IMR-90 (cell line): ENCODE measurements around the gene ARHGEF2. TPM values are rescaled to one million over a fixed set of nuclear protein-coding genes. Genes with fewer than 3 reads are reported as not detected.

ENCODE experiments used
- ATAC-seq: fragments of 200-7000 bp; cut with Tn5 transposase; 2 replicates; pipeline ENCODE4 v1.9.1; 2020; ENCODE audit warnings: low read depth, mild to moderate bottlenecking, moderate library complexity
- BruUV-seq: library from RNA; stranded (reverse); fragments of 400-500 nt; replicated peaks from 2 replicates; lab custom pipeline; 2021; lab: Mats Ljungman, UMichigan
- CTCF ChIA-PET: fragments of 300-600 bp; formaldehyde crosslinking; extraction: SDS; loops from one replicate; lab custom pipeline; 2021; ENCODE audit warnings: antibody characterized with exemption; lab: Yijun Ruan, JAX
- POLR2A ChIA-PET: fragments of 300-600 bp; sonication (Branson Sonifier 250); formaldehyde crosslinking; loops from one replicate; lab custom pipeline; 2022; ENCODE audit warnings: antibody characterized with exemption; ENCODE audit not compliant: unreplicated experiment; lab: Charles Lee
- DNase-seq: peaks from one replicate; pipeline ENCODE4 v3.0.0; 2013
- H2AFZ ChIP-seq: replicated peaks from 2 replicates; pipeline ENCODE3; 2013; ENCODE audit warnings: low read length, mild to moderate bottlenecking; ENCODE audit not compliant: poor library complexity
- H2AK5ac ChIP-seq: 2 replicates; pipeline ENCODE4 v1.6.1; 2013; ENCODE audit warnings: low read depth, low read length, inconsistent platforms
- H2AK9ac ChIP-seq: replicated peaks from 2 replicates; pipeline ENCODE3; 2013; ENCODE audit warnings: mild to moderate bottlenecking, low read depth, low read length, moderate library complexity; ENCODE audit not compliant: poor library complexity
- H2BK120ac ChIP-seq: 2 replicates; pipeline ENCODE4 v1.6.1; 2013; ENCODE audit warnings: low read depth, low read length, inconsistent platforms
- H2BK15ac ChIP-seq: 3 replicates; pipeline ENCODE4 v1.6.1; 2013; ENCODE audit warnings: low read depth, low read length, inconsistent platforms
- H2BK20ac ChIP-seq: 2 replicates; pipeline ENCODE4 v1.6.1; 2013; ENCODE audit warnings: low read depth, mild to moderate bottlenecking, inconsistent platforms, low read length, moderate library complexity
- H2BK5ac ChIP-seq: 2 replicates; pipeline ENCODE4 v1.6.1; 2013; ENCODE audit warnings: mild to moderate bottlenecking, low read depth, low read length, inconsistent platforms; ENCODE audit not compliant: poor library complexity, severe bottlenecking
- H3K14ac ChIP-seq: replicated peaks from 2 replicates; pipeline ENCODE4 v1.6.1; 2013; ENCODE audit warnings: low read depth, low read length, inconsistent platforms
- H3K18ac ChIP-seq: 2 replicates; pipeline ENCODE4 v1.6.1; 2013; ENCODE audit warnings: low read depth, low read length, control low read depth
- H3K23ac ChIP-seq: 2 replicates; pipeline ENCODE4 v1.6.1; 2013; ENCODE audit warnings: low read depth, low read length, inconsistent platforms
- H3K27ac ChIP-seq: 2 replicates; pipeline ENCODE4 v1.5.1; 2013; ENCODE audit warnings: mild to moderate bottlenecking, control low read depth, low read length; ENCODE audit not compliant: insufficient read depth
- H3K27me3 ChIP-seq: 2 replicates; pipeline ENCODE4 v1.6.1; 2013; ENCODE audit warnings: low read length; ENCODE audit not compliant: control insufficient read depth, insufficient read depth
- H3K36me3 ChIP-seq: 2 replicates; pipeline ENCODE4 v1.6.1; 2013; ENCODE audit warnings: low read length, mixed read lengths; ENCODE audit not compliant: control insufficient read depth, insufficient read depth
- H3K4ac ChIP-seq: 2 replicates; pipeline ENCODE4 v1.6.1; 2013; ENCODE audit warnings: low read depth, low read length, inconsistent platforms
- H3K4me1 ChIP-seq: 2 replicates; pipeline ENCODE4 v1.6.1; 2013; ENCODE audit warnings: low read length, mixed read lengths; ENCODE audit not compliant: control insufficient read depth, insufficient read depth
- H3K4me2 ChIP-seq: 2 replicates; pipeline ENCODE4 v1.6.1; 2013; ENCODE audit warnings: low read depth, mild to moderate bottlenecking, control low read depth, low read length, moderate library complexity
- H3K4me3 ChIP-seq: 2 replicates; pipeline ENCODE4 v1.5.1; 2013; ENCODE audit warnings: low read depth, mild to moderate bottlenecking, control low read depth, low read length, moderate library complexity; ENCODE audit not compliant: insufficient read depth
- H3K56ac ChIP-seq: 2 replicates; pipeline ENCODE4 v1.6.1; 2013; ENCODE audit warnings: low read length, inconsistent platforms; ENCODE audit not compliant: insufficient read depth; ENCODE audit errors: extremely low read depth
- H3K79me1 ChIP-seq, 2 experiments: 2 replicates each; pipeline ENCODE4 v1.6.1; 2013; ENCODE audit warnings: low read length in 2 of 2, inconsistent platforms in 1 of 2, low read depth in 1 of 2
- H3K9ac ChIP-seq: 2 replicates; pipeline ENCODE4 v1.6.1; 2013; ENCODE audit warnings: low read depth, low read length, control low read depth
- H3K9me1 ChIP-seq: 2 replicates; pipeline ENCODE4 v1.6.1; 2013; ENCODE audit warnings: low read length, inconsistent platforms; ENCODE audit not compliant: insufficient read depth
- H3K9me3 ChIP-seq: 2 replicates; pipeline ENCODE4 v1.6.1; 2013; ENCODE audit warnings: low read length; ENCODE audit not compliant: control insufficient read depth, insufficient read depth
- H4K20me1 ChIP-seq: 2 replicates; pipeline ENCODE4 v1.6.1; 2013; ENCODE audit warnings: low read length, inconsistent platforms; ENCODE audit not compliant: insufficient read depth
- H4K5ac ChIP-seq: 2 replicates; pipeline ENCODE4 v1.6.1; 2013; ENCODE audit warnings: mild to moderate bottlenecking, low read depth, low read length, control low read depth
- H4K8ac ChIP-seq, 2 experiments: 2 replicates each; pipeline ENCODE4 v1.6.1; 2013; ENCODE audit warnings: low read depth in 2 of 2, low read length in 2 of 2, control low read depth in 1 of 2, inconsistent platforms in 1 of 2
- H4K91ac ChIP-seq: 2 replicates; pipeline ENCODE4 v1.6.1; 2013; ENCODE audit warnings: low read depth, low read length, inconsistent platforms; ENCODE audit not compliant: insufficient read depth
- BHLHE40 ChIP-seq: fragments of 150-350 bp; IDR thresholded peaks from 2 replicates; pipeline ENCODE4 v1.6.1; 2016; ENCODE audit warnings: mild to moderate bottlenecking, low read depth, low read length
- CEBPB ChIP-seq: IDR thresholded peaks from 2 replicates; pipeline ENCODE4 v1.6.1; 2012; ENCODE audit warnings: low read depth, low read length, improper control_type of control experiment
- CHD1 ChIP-seq: IDR thresholded peaks from 2 replicates; pipeline ENCODE4 v1.6.1; 2012; ENCODE audit warnings: low read depth, low read length, improper control_type of control experiment
- CTCF ChIP-seq: conservative IDR thresholded peaks from 2 replicates; pipeline ENCODE4 v1.5.1; 2012; ENCODE audit warnings: mild to moderate bottlenecking, low read depth, low read length, improper control_type of control experiment
- ELK1 ChIP-seq: fragments of 150-350 bp; IDR thresholded peaks from 2 replicates; pipeline ENCODE4 v1.6.1; 2016; ENCODE audit warnings: low read depth, mild to moderate bottlenecking, low read length, moderate library complexity, borderline replicate concordance
- MAFK ChIP-seq: IDR thresholded peaks from 2 replicates; pipeline ENCODE4 v1.6.1; 2012; ENCODE audit warnings: low read depth, low read length, improper control_type of control experiment
- MAZ ChIP-seq: IDR thresholded peaks from 2 replicates; pipeline ENCODE4 v1.6.1; 2012; ENCODE audit warnings: low read depth, mild to moderate bottlenecking, low read length, improper control_type of control experiment, moderate library complexity, borderline replicate concordance
- MXI1 ChIP-seq: IDR thresholded peaks from 2 replicates; pipeline ENCODE4 v1.6.1; 2012; ENCODE audit warnings: low read depth, mild to moderate bottlenecking, low read length, moderate library complexity, borderline replicate concordance
- NFE2L2 ChIP-seq: fragments of 150-350 bp; IDR thresholded peaks from 2 replicates; pipeline ENCODE4 v1.6.1; 2016; ENCODE audit warnings: low read depth, mild to moderate bottlenecking, low read length
- POLR2A ChIP-seq: IDR thresholded peaks from 2 replicates; pipeline ENCODE4 v1.6.1; 2012; ENCODE audit warnings: mild to moderate bottlenecking, low read depth, low read length
- RAD21 ChIP-seq: IDR thresholded peaks from 2 replicates; pipeline ENCODE4 v1.6.1; 2012; ENCODE audit warnings: low read length, improper control_type of control experiment
- RCOR1 ChIP-seq: IDR thresholded peaks from 2 replicates; pipeline ENCODE4 v1.6.1; 2012; ENCODE audit warnings: mild to moderate bottlenecking, low read length, improper control_type of control experiment; ENCODE audit not compliant: insufficient replicate concordance
- RFX5 ChIP-seq: IDR thresholded peaks from 2 replicates; pipeline ENCODE4 v1.8.0; 2012; ENCODE audit warnings: low read depth, mild to moderate bottlenecking, low read length, moderate library complexity
- SMC3 ChIP-seq: fragments of 150-350 bp; IDR thresholded peaks from 2 replicates; pipeline ENCODE4 v1.6.1; 2016; ENCODE audit warnings: low read depth, mild to moderate bottlenecking, antibody characterized with exemption, low read length, moderate library complexity
- USF2 ChIP-seq: fragments of 150-350 bp; IDR thresholded peaks from 2 replicates; pipeline ENCODE4 v1.6.1; 2017; ENCODE audit warnings: mild to moderate bottlenecking, antibody characterized with exemption, low read length, low read depth
- WGBS, 2 experiments: methylation state at CpG; one replicate each; pipeline versions ENCODE4 v1.1.5 to v1.1.7; 2013; ENCODE audit warnings: missing lambda C conversion rate in 2 of 2; ENCODE audit not compliant: insufficient read length in 1 of 2; ENCODE audit errors: extremely low coverage in 2 of 2; 5-methylcytosine and 5-hydroxymethylcytosine counted together
- dilution Hi-C: fragments of 300-500 bp; cut with HindIII; formaldehyde crosslinking; loops from one replicate; pipeline ENCODE4 v1.14.3; 2018; ENCODE audit warnings: low sequenced_read_pairs; ENCODE audit not compliant: unreplicated experiment
- in situ Hi-C: fragments of 300-500 bp; cut with MboI; formaldehyde crosslinking; loops from 3 replicates; pipeline ENCODE4 v1.14.3; 2019; ENCODE audit warnings: low sequenced_read_pairs, inconsistent platforms, mixed read lengths
- intact Hi-C: fragments of 100-400 bp; cut with micrococcal nuclease; formaldehyde crosslinking; loops from 2 replicates; pipeline ENCODE4 v1.10.0; 2022
- polyA plus RNA-seq, 3 experiments: library from polyadenylated mRNA; depleted of rRNA; stranded (reverse); fragments of >200 nt; gene quantifications; 2 replicates each; pipeline ENCODE4 v1.2.3, GENCODE V29; 2012; ENCODE audit warnings: low replicate concordance in 1 of 3
- total RNA-seq: library from RNA; depleted of rRNA; stranded (reverse); fragments of >200 nt; gene quantifications from 2 replicates; pipeline ENCODE4 v1.2.3, GENCODE V29; 2012

The ARHGEF2 gene
- total and polyA plus RNA-seq, 2 of the 4 experiments (the other 2 are of a cell fraction) = 91.8 to 117 TPM

- no peak overlapping the region for H3K56ac ChIP-seq
- no peak overlapping the region for H3K4me3 ChIP-seq
- H4K5ac ChIP-seq = no peak overlapping the region
- peak overlapping the region; percentile 6; the same call in 1 of the 2 replicates for H2BK120ac ChIP-seq
- peaks cover 22 to 82% of the 10 kb centered on the region in 2 experiments for H3K79me1 ChIP-seq
- H2AK5ac ChIP-seq = peak overlapping the region; percentile 91
- no peak overlapping the region for H3K9ac ChIP-seq
- peak overlapping the region; percentile 14; the same call in 1 of the 3 replicates for H2BK15ac ChIP-seq
- no TSS peak for BruUV-seq
- no peak overlapping the region for H3K18ac ChIP-seq
- POLR2A ChIA-PET = no interaction called here
- peaks cover 80% of the 10 kb centered on the region for H3K36me3 ChIP-seq
- in situ Hi-C loops = no loop called here
- H3K27ac ChIP-seq = peak overlapping the region; percentile 20
- intact Hi-C loops = loop anchor here (1.0 kb wide), 1 partner anchor 27 kb away; no protein-coding TSS in a partner anchor
- peaks cover 14% of the 10 kb centered on the region for H3K4me1 ChIP-seq
- peak overlapping the region; percentile 1; the same call in 1 of the 2 replicates for H3K14ac ChIP-seq
- H3K23ac ChIP-seq = no peak overlapping the region
- H3K9me1 ChIP-seq = peaks cover 12% of the 10 kb centered on the region; the same call in 1 of the 2 replicates
- DNase-seq (peak; percentile 97), ATAC-seq (peak; percentile 91)
- H4K20me1 ChIP-seq = peaks cover 68% of the 10 kb centered on the region
- H2AFZ ChIP-seq = peak overlapping the region; percentile 34
- WGBS, 2 experiments = 14% methylated on average over 10 of the region's 14 CpGs; no CpG with 5 or more reads in 1 of the 2 experiments
- peak overlapping the region; percentile 55 for H3K4ac ChIP-seq
- no peaks in the 10 kb centered on the region for H3K27me3 ChIP-seq
- no peak overlapping the region for H3K4me2 ChIP-seq
- H3K9me3 ChIP-seq = no peaks in the 10 kb centered on the region
- peak overlapping the region; percentile 80 for H2AK9ac ChIP-seq
- peak overlapping the region in 1 of 2 experiments; percentile 59; a peak in 1 of 4 replicates for H4K8ac ChIP-seq
- H2BK20ac ChIP-seq = no peak overlapping the region
- CTCF ChIA-PET = interaction anchor here (0.5 to 1.3 kb wide), 3 partner anchors 12 to 28 kb away, joined by 3 to 4 read pairs (median 4); no protein-coding TSS in a partner anchor
- dilution Hi-C loops = no loop called here
- H2BK5ac ChIP-seq = peak overlapping the region; percentile 35
- H4K91ac ChIP-seq = peak overlapping the region; percentile 54; the same call in 1 of the 2 replicates
- TF ChIP-seq CTCF (peak; percentile 58), RCOR1 (peak; percentile 66), USF2 (peak; percentile 67), RFX5 (no peak), MAZ (peak; percentile 73; the same call in 1 of the 2 replicates), POLR2A (no peak), ELK1 (no peak), SMC3 (peak; percentile 63), CHD1 (no peak), MXI1 (peak; percentile 45; the same call in 1 of the 2 replicates), NFE2L2 (peak; percentile 66), BHLHE40 (peak; percentile 84), RAD21 (peak; percentile 70), MAFK (0 out of 2 replicates have a peak, but pooled peaks have one; percentile 16), CEBPB (no peak)
Observed at GRCh38 chr1:155961937-155962336, 16.4 kb downstream of the ARHGEF2 start.
